HG02840 (cell line): Measurements from ENCODE around the gene PRRX2.
"Not testable (repeated sequence)": the region's sequence is repeated elsewhere in the genome, so short reads cannot be mapped to it uniquely, and the experiment has no call there.

Experiments
- ATAC-seq: cut with Tn5 transposase; IDR thresholded peaks from one replicate; pipeline ENCODE4 v1.9.1; 2021; ENCODE audit warnings: mild to moderate bottlenecking, moderate library complexity, moderate number of reproducible peaks; ENCODE audit not compliant: unreplicated experiment, low FRiP score

Gene PRRX2

DNA sequence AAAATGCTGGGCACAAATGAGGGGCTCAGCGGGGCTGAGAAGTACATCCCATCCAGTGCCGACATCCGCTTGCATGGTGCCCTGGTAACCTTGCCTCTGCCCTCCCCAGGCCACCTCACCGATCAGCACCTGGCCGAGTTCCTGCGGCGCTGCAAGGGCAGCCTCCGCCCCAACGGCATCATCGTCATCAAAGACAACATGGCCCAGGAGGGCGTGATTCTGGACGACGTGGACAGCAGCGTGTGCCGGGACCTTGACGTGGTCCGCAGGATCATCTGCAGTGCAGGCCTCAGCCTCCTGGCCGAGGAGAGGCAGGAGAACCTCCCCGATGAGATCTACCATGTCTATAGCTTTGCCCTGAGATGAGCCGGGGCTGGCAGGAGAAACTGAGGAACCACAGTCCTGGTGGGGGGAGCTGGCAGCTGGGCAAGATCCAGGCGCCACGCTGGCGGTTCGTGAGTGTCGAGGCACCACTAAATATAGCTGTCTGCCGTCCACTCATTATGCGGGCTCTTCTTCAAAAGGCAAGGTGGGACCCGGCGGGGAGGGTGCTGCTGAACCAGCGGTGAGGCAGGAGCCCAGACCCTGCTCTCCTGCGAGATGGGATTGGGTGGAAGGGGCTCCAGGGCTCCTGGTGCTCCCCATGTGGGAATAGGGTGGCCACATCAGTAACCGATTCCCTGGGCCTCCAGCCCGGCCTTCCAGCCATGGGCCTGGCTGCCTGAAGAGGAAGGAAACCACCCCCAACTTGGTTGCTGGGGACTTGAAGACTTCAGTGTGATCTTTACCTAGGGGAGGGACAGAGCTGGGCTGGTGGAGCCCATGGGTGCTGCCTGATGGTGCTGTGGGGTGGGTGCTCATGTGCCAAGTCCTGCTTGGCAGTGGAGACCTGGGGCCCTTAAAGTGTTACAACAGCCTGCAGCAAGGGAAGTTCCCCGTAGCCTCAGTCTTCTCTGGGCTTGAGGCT is 30.1 kb upstream of the PRRX2 start:
- no peak for ATAC-seq

DNA sequence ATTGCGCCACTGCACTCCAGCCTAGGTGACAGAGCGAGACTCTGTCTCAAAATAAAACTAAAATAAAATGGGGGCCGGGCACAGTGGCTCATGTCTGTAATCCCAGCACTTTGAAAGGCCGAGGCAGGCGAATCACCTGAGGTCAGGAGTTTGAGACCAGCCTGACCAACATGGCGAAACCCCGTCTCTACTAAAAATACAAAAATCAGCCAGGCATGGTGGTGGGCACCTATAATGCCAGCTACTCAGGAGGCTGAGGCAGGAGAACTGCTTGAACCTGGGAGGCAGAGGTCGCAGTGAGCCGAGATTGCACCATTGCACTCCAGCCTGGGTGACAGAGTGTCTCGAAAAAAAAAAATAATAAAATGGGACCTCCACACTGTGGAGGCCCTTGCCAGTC is 29.1 kb upstream of the PRRX2 start:
- not testable (repeated sequence) for ATAC-seq

DNA sequence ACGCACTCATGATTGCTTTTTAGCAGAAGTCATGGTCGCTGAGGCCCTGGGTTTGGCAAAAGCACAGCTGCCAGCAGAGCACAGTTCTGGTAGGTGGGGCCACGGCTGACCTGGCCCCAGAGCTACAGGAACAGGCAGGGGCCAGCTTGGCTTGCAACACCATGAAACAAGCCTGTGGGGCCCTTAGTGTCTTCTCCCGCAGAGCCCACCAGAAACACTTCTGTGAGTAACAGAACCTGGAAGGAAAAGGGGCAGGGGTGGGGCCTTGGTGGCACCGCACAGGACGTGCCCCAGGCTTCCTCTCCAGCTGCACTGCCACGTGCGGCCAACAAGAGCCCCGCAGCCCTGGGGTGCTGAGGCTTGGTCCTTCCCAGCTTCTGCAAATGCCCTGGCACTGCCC is 28.3 kb upstream of the PRRX2 start:
- ATAC-seq = no peak

DNA sequence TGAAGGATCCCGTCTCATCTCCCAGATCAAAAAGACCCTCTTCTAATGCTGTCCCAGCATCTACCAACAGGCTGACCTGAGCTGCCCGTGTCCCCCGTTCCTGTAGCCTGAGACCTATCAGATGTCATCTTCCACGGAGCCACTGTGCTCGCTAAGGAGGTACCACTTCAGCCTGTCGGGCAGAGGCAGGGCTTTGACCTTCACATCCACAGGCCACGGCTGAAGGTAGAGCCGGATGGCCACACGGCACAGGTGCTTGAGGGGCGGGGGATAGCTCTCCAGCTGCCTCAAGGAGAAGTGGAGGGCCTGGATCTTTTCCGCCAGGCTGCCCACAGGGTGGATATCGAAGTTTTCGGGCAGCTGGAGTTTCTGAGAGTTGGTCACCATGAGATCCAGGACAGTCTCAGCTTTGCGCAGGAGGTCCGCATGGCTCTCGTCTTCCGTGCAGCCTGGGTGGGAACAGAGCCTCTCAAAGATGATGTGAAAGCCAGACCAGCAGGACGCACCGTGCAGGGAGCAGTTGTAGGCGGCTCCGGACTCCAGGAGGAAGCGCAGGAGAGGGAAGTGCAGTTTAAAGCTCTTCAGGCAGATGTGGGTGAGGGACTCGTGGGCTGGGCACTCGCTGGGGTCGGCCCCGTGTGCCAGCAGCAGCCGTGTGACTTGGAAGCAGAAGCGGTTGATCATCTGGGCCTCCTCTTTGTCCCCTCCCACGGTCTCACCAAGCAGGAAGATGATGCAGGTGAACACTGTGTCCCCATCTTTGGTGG is 27.6 kb upstream of the PRRX2 start:
- no peak for ATAC-seq

DNA sequence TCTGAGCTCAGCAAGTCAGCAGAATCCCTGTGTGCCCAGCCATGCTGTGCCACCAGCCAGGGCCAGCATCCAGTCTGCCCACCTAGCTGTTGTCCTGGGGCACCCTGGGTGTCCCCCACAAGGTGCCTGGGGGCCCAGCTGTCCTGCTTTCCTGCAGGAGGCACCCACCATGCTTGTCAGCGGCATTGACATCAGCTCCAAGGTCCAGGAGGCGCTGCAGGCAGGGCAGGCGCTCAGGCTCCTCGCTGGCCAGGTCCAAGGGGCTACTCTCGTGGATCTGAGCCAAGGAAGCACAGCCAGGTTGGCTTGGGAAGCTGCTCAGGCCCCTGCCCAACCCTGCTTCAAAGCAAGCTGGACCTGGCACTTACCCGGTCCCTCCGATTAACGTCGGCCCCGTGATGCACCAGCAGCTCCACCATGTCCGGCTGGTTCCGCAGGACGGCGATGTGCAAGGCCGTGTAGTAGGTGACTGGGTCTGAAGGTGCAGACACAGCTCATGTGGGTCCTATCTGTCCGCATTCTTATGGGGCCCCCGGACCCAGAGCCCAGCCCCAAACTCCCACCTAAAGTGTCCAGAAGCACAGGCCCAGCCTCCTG is 26.3 kb upstream of the PRRX2 start:
- no peak for ATAC-seq

DNA sequence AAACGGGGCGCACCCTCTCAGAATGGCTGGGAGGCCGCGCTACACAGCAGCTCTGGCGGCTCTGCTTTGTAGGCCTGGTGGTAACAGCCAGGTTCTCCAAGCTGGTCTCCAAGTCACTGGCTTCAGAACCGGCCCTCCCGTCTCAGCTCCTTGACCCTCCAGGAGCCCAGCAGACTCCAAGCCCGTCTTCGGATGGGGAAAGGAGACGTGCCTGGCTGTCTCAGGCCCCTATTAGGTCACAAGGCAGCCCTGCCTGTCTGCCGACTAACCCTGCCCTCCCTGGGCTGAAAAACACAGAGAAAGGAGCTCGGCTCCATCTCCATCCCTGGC is 25.7 kb upstream of the PRRX2 start:
- ATAC-seq = no peak

DNA sequence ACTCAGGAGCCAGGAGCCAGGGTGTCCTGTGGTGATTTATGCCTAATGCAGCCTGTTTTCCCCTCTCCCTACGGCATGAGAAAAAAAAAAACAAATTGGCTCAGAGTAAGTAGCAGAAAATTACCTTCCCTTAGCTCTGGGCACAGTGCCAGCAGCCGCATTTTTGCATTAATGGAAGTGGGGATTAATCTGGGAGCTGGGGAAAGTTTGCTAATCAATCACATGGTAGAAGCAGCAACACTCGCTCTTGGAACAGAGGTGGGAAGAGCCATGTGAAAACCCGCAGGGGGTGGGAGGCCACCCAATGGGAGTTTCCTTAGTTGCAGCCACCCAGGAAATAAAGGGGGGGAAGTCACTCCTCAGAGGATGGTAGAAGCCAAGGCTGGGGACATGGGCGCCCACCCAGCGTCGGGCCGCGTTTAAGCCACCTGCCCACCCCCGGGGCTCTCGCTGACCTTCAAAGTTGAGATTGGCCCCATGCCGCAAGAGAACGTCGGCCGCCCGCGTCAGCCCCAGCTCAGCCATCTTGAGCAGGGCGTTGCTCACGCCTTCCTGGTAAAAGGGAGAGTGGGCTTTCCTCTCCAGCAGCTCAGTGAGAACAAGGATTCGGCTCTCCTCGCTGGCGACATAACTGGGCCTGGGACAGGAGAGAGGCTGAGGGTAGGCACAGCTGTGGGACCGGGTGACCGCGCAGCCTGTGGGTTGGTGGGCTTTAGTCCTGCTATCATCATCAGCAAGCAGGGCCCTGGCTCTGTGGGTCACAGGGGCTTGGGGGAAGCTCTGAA is 25.2 kb upstream of the PRRX2 start:
- no peak for ATAC-seq

DNA sequence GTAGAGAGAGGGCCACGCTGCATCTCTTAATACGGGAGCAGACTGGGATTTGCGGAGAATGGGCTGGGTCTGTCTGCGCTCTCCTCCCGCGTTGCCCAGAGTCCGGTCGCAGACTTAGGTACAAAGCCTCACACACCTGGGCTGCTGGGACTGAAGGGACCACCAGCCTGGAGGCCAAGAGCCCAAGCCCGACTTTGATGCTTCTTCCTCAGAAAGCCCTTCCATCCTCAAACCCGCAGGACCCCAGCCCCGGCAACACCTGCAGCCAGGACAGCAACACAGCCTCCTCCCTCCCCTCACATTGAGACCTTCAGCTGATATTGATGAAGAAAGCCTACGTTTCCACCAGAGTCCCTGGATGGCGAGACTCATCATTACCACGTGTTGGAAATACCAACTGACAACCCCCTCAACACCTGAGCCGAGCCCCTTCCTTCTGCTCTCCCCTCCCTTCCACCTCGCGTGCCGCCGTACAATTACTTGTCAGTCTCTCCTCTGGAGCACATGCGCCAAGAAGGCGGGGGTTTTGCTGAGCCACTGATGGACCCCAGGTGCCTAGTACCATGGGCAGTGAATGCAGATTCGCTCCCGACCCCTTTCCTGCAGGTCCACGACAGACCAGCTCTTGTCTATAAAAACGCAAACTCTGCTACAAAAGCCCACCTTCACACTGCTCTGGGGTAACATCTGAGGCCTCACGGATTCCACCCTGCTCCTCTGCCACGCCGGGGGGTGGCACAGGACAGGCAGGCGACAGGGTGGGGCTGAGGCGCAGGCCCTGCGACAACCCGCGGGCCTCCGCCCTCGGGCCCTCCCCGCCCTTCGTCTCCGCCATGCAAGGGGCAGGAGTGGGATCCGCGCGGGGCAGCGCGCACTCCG is 24.3 kb upstream of the PRRX2 start:
- ATAC-seq = no peak

DNA sequence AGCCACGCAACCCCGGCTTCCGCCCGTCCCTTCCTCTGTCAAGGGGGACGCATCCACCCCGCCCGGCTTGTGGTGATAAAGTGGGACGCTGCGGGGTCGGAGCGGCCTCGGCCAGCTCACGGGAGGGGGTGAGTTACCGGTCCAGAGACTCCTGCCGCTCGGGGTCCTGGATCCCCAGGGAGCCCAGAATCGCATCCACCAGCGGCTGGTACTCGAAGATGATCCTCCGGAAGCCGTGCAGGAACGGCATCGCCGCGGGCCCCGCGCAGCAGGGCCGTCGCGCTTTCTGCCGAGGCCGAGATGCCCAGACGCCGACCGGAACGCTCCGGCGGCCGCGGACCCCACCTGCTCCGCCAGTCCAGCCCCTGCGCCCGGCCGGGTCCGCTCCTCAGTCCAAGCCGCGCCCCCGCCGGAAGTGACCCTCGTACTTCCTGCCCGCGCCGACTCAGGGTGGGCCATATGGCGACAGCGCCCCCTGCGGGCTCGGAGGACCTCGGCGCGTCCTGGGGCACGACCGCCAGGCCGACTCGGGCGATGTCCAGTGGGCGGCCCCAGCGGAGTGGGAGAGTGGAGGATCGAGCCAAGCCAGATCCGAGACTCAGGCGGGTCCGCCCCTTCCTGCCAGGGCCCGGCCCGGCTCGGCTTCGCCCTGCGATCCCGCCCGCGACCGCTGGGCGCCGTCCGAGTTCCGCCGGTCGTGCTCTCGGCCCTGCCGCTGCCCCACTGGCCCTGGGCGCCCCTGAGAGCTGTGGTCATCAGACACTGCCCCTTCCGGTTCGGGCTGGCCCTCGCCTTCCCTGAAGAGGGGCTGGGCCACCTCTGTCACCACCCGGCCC is 23.5 kb upstream of the PRRX2 start, which contains the start of gene ASB6:
Gene ASB6 (minus strand): TSS at position 402 of the 836 bp plus-strand sequence. CDS start 152 bp downstream, at position 250.
- peak; percentile 91 for ATAC-seq

DNA sequence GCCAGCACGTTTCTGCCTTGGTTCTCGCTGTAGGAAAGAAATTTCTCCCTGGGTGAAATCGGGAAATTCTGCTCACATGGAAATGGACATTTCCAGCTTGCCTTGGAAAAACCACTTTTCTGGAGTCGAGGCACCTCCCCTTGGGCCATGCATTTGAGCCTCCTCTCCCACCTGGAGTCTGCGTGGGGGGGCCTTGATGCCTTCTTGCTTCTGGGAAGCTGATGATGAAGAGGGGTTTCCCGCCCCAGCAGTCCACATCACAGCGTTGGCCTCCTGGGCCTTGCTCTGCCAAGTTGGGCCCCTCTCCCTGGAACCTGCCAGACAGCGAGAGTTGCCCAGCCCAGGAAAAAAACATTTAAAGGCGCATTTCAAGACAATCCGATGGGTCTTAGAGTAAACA is 21.7 kb upstream of the PRRX2 start:
- no peak for ATAC-seq

DNA sequence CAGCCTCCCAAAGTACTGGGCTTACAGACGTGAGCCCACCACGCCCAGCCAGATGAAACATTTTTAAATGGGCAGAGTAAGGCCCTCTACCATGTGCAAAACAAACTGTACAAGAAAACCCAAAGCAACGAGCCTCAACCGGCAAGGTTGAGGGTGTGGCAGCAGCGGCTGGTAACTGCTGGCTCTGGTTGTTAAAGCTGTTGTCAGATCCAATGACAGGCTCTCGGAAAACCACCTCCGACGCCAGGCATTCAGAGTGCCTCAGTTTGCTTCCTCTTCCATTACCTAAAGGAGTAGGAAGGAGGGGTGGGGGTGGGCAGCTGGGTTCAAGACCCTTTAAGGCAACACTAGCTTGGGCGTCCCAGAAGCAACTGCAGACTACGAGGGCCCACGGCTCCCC is 21.1 kb upstream of the PRRX2 start:
- ATAC-seq = no peak

DNA sequence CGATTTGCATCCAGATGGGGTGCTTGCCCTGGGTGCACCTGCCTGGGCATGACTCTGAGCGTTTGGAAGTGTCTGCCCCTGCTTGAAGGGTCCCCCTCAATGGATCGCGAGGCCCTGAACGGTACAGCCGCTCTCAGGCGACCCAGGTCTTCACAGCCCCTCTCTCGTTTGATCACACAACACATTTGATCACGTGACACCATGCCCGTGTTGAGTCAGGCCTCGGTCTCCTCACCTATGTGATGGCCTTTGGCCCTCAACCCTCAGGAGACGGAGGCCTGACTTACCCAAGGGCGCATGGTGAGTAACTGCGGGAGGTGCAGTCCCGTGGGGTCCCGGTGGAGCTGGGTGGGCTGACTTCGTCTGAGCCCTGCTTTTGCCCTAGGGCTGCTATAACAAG is 20.5 kb upstream of the PRRX2 start:
- no peak for ATAC-seq

DNA sequence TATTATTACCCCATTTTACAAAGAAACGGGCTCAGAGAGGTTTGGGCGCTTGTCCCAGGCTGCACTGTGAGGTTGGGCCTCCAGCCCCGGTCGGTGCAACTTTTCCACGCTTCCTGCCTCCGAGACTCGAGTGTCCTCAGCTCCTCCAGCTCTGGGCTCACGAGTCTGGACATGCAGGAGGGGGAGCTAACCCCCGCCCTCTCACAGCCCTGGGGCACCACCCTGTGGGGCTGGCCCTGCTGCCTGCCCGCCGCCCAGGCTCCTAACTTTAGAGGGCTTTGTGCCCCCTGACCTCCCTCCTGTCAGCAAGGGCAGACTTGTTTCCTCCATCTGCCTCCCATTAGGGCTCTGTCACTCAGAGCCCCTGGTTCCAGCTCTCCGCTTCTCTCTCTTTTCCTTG is 19.2 kb upstream of the PRRX2 start:
- no peak for ATAC-seq

DNA sequence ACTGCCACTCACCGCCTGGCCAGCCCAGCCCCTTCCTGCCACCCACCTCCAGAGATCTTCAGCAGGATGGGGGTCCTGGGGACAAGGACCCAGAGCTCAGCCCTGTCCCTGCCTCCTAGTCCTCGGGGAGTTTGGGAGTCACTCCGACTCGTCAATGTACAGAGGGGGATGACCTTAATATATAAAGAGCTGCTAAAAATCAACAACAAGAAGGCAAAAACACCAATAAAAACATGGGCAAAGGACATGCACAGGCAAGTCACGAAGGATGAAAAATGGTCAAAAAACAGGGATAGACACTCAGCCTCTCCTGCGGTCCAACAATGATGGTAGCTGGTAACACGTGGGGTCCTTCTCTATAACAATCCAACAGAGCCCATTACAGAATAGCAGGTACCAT is 18.8 kb upstream of the PRRX2 start:
- ATAC-seq = no peak

DNA sequence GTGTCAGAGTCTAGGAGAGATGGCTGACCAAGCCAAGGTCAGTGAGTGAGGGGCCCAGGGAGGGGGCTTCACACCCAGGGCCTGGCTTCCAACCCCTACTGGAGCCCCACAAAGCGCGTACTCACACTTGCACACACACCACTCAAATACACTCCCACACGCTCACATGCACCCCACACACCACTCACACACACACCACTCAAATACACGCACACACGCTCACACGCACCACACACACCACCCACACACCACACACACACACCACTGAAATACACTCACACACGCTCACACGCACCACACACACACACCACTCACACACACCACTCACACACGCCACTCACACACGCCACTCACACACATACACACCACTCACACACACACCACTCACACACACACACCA is 17.8 kb upstream of the PRRX2 start:
- ATAC-seq = no peak

DNA sequence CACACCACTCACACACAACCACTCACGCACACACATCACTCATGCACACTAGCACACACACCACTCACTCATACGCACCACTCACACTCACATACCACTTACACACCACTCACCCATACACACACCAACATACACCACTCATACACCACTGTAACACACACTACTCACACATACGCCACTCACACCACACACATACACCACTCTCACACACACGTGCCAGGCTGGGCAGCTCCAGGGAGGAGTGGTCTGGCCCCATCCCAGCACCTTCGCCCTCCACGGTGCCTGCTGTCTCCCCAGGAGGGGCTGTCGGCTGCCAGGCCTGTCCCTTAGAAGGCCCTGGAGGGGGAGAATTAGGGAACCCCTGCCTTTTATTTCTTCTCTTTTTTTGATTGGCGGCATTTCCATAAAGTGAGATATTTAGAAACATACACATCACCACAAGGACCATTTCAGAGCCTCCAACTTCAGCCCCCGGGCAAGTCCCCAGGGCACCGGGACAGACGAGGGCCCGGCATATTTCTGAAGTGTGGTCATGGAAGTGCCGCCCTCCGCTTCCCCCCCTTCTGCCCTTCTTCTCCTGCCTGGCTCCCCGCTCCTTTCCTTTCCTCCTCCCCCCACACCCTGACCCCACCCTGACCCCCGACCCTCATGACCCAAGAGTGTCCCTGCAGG is 17.2 kb upstream of the PRRX2 start:
- ATAC-seq = no peak

DNA sequence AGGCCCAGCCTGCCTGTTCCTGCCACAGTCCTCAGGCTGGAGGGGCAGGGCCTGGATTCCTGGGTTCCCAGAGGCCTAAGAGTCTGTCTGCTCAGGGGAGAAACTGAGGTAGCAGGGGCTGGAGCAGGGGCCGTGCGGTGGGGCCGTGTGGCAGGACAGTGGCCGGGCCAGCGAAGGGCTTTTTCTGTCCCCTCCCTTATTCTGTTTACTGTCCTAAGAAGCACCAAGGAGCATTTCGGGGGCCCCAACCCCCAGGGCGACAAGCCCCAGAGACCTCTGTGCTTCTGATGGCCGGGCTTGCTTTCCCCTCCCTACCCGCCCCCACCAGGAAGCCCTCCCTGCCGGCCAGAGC is 16.7 kb upstream of the PRRX2 start:
- ATAC-seq = no peak
